ENCODE measurements around the gene GTPBP1. TPM values are rescaled to one million over a fixed set of nuclear protein-coding genes. Genes with fewer than 3 reads are reported as not detected.

The GTPBP1 gene
- polyA plus RNA-seq, 3 donors: 42.3 to 64.1 (median 56.7) TPM

- no peak for DNase-seq
Measured at GRCh38 chr22:38699143-38699542, 6.6 kb upstream of the GTPBP1 start.

DNA sequence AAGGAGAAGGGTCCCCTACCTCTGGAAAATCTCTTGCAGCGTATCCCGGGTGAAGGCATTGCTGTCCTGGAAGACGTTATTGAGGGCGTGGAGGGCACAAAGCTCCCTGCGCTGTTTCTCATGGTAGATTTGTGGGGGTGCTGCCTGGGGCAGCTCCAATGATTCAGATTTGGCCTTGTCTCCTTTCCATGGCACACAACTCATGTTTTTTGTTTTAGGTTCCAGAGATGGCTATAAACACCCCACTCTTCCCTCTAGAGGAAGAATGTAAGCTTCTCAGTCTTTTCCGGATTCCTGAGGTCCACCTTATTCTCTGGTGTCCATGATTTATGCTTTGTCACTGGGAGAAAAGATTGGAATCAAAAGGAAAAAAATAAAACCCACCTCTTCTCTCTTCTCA is 6.0 kb upstream of the GTPBP1 start:
- DNase-seq: no peak

GRCh38 chr22:38700270-38700788 is 5.4 kb upstream of the GTPBP1 start:
- DNase-seq: no peak

GRCh38 chr22:38700789-38701628 is 4.7 kb upstream of the GTPBP1 start, which contains the start of gene JOSD1:
Gene JOSD1 (minus strand): TSS chr22:38700943. CDS start chr22:38699987, 956 bp downstream.
- DNase-seq: peak; percentile 93

- DNase-seq: no peak
Measured at GRCh38 chr22:38704654-38705234, 1.0 kb upstream of the GTPBP1 start.

DNA sequence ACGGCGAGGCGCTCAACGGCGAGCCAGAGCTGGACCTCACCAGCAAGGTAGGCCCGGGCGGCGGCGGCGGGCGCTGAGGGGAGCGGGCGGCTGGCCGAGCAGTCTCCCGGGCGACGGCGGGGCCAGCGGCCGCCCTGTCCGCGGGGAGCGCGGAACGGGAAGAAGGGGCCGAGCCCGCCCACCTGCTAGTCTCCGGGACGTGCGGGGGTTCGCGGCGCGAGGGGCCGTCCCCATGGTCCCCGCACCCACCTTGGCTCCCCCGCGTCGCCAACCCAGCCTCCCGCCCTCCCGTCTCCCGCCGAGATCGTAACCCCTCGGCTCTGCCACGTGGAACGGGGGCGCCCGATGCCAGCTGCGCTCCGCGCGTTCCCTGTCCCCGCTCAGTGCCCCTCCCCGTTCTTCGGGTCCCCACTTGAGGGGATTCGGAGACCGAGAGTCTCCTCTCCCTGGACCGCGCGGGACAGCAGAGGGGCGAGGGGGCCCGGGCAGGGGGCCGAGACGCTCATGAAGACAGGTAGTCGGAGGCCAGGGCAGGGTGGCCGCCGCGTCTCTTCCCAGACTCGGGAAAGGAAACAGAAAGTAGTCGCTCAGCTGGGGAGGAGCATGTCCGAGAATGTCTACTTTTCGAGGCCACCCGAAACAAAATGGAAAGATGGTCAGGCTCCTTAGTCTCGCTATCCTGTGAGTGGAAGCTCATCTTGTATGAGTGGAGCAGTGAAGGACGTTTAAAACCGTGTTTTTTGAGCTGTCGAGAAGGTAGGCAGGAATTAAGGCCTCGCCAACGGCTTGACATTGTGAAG is 557 bp downstream of the GTPBP1 start:
- DNase-seq: no peak

- DNase-seq: no peak
Measured at GRCh38 chr22:38706901-38707195, 1.1 kb downstream of the GTPBP1 start.

DNA sequence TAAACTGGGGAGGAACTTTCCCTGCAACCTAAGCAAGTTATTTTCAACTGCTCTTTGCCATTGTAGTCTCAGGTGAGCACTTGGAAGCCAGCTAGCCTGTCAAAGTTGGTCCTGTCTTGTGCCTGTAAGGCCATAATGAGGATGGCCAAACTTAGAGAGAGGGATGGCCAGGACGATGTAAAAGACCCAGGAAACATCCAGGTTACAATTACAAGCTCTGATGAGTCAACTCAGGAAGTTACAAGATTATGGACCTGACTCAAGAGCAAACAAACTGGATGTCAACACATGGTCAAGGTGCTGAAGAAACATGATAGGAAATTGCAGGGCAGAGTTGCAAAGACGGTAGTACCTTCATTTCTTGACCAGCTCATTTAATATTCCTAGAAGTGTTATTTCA is 1.6 kb downstream of the GTPBP1 start:
- no peak for DNase-seq

DNA sequence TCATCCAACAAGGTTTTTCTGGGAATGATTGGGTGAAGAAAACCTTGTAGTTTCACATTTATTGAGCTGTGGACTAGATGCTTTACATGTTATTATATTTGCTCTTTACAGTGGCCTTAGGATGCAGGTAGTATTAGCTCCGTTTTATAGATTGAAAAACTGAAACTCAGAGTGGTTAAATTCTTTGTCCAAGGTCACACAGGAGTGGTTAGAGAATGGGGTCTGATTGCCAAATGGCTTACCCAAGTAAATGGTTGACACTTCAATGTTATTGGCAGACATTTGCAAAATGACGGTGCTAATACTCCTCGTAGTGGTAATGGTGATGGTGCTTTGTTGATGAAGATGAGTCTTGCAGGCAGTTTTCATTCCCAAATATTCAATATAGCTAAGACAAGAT is 2.2 kb downstream of the GTPBP1 start:
- no peak for DNase-seq

DNA sequence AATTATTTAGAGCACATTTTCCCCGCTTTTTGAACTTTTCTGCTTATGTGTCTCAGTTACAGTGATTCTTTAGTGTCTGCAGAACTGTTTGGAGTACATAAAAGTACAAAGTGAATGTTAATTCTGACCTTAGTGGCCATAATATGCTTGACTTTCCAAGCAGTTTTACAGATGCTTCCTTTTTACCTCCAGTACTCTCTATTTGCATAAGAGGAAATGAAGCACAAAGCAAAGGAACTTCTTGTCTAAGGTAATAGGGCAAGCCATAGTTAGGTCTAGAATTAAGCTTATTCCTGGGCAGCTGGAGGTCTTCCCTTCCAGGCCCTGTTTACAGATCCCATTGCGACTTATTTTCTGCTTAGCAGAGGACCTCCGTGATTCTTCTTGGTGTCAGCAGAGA is 3.6 kb downstream of the GTPBP1 start:
- no peak for DNase-seq

DNA sequence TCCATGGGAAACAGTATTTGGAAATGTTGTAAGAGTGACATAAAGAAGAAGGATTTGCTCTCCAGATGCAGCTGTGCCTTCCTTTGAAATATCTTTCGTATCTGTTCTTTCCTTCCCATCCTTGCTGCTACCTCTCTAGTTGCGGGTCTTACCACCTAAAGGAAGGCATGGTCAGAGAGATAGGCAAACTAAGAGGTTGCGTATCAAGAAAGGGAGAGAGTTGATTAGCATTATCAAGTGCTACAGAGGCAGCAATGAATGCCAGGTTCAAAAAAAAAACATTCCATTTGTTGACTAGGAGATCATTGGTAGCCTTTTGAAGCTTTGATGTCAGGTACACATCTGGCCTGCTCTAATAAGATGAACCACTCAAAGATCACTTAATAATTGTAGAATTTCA is 4.6 kb downstream of the GTPBP1 start:
- no peak for DNase-seq

- no peak for DNase-seq
Measured at GRCh38 chr22:38710866-38711265, 5.1 kb downstream of the GTPBP1 start.

DNA sequence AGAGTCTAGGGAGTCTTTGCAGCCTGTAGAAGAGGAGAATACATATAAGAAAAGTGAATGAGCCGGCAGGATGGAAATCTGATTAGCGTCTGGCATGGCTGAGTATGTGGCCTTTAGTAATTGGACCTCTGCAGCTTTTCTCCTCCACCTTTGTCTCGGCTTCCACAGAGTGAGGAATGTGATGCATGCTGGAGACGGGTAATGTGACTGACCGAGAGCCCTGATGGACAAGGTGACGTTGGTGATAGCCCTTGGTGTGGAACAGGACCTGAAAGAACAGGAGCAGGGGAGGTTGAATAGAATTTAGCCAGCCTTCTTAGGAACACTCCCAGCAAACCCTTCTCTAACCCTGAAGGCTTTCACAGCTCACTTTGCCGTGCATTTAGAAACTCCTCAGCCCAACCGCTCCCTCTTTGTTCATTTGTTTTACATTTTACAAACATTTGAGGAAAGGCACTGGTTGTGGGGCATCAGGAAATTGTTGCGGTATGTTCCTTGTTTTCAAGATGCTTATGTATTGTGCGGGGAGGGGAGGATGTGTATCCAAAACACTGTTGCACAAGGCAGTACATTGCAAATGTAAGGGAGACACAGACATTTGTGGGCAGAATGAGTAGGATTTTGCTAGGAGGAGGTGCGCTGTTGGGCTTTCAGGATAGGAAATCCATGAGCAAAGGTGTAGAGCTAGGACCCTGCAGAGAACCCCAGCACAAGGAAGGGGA is 6.9 kb downstream of the GTPBP1 start:
- DNase-seq: peak; percentile 64

- no peak for DNase-seq
Measured at GRCh38 chr22:38713921-38714320, 8.2 kb downstream of the GTPBP1 start.

DNA sequence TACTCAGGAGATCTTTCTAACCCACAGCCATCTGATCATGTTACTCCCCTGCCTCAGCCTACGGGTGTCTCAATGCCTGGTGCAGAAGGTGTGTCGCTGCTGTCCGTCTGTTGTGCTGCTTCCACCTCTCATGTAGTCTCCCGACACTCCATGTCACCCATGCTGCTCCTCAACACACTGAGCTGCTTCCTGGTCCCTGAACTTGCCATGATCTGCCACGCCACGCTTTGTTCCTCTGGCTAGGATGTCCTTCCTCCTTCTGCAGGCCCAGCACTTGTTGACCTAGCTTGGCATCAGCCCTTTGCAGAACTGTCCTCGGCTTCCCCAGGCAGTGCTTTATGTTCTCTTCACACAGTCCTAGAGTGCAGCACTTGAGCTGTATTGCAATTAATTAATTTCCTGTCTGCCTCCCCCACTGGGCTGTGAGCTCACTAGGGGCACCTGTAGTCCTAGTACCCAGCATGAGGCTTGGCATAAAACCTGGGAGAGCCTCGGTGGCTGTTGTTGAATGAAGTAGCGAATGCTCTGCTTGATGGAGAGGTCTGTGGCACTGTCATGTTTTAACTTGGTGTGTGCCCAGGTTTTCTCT is 9.5 kb downstream of the GTPBP1 start:
- no peak for DNase-seq

DNA sequence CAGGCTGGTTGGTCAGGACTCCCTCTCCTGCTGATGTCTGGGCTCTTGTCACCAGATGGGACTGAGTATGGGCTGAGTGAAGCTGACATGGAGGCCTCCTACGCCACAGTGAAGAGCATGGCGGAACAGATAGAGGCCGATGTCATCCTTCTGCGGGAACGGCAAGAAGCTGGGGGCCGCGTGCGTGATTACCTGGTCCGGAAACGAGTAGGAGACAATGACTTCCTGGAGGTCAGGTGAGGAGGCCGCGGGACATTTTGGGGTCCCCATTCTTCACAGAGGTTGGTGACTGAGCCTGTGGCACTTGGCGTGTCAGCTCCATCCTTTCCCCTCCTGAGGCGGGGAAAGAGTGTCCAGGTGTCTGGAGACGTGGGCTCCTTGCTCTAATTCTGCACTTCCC is 10.1 kb downstream of the GTPBP1 start:
- DNase-seq: no peak

DNA sequence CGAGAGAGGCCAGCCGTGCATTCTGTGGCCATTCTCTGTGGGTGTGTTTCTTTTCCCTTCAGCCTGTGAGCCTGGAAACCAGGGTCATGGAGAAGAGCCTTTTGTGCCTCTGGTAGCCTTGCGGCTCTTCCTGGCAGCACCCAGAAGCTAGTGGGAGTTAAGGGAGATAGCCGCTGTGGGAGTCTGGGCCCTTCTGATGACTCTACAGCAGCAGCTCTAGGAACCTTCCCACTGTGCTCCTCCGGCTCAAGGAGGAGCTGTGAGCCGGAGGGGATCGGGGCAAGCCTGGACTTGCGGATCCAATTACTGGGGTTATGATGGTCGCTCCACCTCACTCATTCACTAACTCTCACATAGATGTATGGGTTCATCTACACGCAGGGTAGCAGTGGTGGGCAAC is 10.5 kb downstream of the GTPBP1 start:
- no peak for DNase-seq

DNA sequence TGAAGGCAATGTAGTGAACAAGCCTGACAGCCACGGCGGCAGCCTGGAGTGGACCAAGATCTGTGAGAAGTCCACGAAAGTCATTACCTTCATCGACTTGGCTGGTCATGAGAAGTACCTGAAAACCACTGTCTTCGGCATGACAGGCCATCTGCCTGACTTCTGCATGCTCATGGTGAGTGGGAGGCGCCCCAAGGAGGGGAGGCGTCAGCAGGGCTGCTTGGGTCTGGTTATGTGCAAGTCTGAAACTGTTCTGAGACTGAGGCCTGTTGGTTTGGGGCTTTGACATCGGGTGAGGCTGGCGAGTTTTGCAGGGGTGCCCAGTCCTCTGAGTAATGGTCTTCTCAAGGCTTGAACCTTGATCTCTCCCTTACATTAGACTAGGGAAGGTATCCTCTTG is 11.1 kb downstream of the GTPBP1 start:
- no peak for DNase-seq

DNA sequence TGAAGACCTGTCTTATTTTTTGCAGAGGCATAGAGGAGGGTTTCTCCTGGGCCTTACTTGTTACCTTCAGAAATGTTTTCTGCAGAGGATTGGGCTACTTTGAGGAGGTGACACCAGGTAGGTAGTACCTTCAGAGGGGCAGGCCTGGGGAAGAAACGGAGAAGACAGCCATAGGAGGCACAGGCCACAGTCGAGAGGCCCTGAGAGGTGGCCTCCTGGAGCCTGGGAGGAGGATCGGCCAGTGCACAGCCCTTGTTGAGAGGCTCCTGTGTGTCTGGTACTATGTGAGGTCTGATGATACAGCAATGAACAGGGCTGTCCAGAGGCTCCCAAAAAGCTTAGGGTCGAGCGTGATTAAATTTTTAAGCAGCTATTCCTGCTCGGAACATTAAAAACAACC is 11.5 kb downstream of the GTPBP1 start:
- no peak for DNase-seq

DNA sequence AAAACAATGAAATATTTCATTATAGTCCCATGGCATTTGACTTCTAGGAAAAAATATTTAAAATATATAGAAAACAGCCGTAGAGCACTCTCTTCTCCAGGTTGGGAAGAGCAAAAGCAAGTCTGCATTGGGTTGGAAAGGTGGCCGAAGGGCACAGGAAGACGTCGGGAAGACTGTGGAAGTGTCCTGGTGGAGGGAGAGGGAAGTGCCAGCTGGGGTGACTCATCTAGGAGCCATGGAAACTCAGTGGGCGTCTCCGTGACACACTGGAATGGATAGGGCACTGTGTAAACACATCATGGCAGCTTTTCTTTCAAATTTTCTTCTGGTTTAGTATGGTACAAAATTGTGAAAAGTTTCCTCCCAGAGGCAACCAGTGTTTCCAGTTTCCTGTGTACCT is 12.7 kb downstream of the GTPBP1 start:
- no peak for DNase-seq

DNA sequence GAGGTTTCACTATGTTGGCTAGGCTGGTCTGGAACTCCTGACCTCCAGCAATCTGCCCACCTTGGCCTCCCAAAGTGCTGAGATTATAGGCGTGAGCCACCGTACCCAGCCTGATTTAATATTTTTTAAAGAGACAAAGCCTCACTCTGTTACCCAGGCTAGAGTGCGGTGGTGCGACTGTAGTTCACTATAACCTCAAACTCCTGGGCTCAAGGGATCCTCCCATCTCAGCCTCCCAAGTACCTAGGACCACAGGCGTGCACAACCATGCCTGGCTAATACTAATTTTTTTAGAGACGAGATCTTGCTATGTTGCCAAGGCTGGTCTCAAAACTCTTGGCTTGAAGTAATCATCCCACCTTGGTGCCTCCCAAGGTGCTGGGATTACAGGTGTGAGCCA is 13.5 kb downstream of the GTPBP1 start:
- DNase-seq: no peak

GRCh38 chr22:38720350-38720749 is 14.6 kb downstream of the GTPBP1 start:
- DNase-seq: no peak

Measured in renal pelvis (tissue), 4 donors.